Fibroblast of mammary gland (primary cell): Measurements from ENCODE around the gene INSIG2.

ENCODE experiments used
- DNase-seq: peaks from one replicate; pipeline ENCODE4 v3.0.0-alpha.2; 2010; ENCODE audit warnings: low read depth
- H3K4me3 ChIP-seq: 2 replicates; pipeline ENCODE4 v1.5.1; 2011; ENCODE audit warnings: low read depth, mild to moderate bottlenecking, low read length, moderate library complexity; ENCODE audit not compliant: control insufficient read depth
- CTCF ChIP-seq: conservative IDR thresholded peaks from 2 replicates; pipeline ENCODE4 v1.5.1; 2011; ENCODE audit warnings: low read depth, low read length, inconsistent platforms; ENCODE audit not compliant: control insufficient read depth, insufficient read depth

INSIG2 gene

DNA sequence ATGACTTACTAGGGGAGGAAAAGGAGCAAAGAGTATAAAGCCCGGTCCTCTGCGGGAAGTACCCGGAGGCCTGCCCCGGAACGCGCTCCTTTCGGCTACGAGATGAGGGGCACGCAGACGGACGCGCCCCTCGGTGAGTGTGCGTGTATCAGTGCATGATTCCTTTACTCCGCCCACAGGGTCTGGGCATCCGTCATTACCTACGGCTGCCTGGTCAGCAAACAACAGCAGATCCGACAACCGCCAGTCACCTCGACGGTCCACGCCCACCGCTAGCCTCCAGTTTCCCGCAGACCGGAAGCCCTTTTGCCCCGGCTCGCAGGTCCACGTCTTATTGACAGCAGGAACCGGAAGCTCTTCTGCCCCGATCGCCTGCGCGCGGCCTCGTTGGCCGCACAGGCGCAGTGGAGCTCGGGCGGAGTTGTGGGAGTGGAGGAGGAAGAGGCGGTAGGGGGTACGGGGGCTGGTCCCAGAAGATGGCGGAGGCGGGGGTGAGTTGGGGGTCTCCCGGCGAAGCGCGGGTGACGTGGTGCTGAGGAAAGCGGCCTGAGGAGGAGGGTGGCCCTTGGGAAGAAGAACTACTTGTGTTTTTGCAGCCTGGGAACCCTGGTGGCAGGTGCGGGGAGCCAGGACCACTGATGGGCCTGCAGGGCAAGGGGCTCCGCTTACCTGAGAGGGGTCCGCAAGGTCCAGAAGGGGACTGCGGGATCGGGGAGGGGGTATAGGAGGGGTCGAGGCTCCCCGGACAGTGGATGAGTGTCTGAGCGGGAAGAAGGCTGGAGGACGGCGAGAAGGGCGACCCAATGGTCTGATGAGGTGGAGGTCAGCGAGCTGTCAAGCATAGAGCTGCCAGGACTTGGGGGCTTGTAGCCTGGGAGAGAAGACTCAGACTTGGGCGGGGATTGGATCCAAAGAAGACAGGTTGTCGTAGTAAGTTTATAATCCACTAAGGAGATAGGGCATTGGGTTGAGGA is at the start of gene INSIG2:
INSIG2 (plus strand) TSS at position 421 of the 974 bp plus-strand sequence. CDS start 8,086 bp downstream, outside the sequence.
- no peak for TF ChIP-seq CTCF
- DNase-seq, result peak; percentile 93

GRCh38 chr2:118040891-118041290 is 47.4 kb upstream of the INSIG2 start:
- no peak for DNase-seq
- no peak overlapping the region for H3K4me3 ChIP-seq
- no peak for TF ChIP-seq CTCF

More for the DNA sequence above, at the start of gene INSIG2:
- peak within 1 kb of the TSS; percentile 91 for H3K4me3 ChIP-seq

GRCh38 chr2:118044103-118044716 is 44.1 kb upstream of the INSIG2 start:
- H3K4me3 ChIP-seq, result no peak overlapping the region
- no peak for DNase-seq
- no peak for TF ChIP-seq CTCF

DNA sequence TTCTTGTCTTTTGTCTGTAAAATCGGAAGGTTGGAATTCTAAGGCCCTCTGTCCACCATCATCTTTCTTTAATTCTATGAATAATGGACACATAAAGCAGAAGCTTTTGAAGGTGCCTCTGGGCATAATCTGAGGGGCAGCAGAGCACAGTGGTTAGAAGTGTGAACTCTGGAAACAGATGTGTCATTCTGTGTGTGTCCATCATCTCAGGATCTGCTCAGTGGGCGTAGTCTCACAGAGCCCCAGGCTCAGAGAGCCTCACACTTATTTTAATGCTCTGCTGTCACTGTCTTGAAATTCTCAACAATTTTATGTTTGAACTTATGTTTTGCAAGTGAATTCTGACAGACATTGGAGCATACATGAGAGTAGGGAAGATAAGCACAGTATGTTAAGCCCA is 43.4 kb upstream of the INSIG2 start:
- H3K4me3 ChIP-seq, result no peak overlapping the region
- DNase-seq, result no peak
- TF ChIP-seq CTCF, result no peak

DNA sequence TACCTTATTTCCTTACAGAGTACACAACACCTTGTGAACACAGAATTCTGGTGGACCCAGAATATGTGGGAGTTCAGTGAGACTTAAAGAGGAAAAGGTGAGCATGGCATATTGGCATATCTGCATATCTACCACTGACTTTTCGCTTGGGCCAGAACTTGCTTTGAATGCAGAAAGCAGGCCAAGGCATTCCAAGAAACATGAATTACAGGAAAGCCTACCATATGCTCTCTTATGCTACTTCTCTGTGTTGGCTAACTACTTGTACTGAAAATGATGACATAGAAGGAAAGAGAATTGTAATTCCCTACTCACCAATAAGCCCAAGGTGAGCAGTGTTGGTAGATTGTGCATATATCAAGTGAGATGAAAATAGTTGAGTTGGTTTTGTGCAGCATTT is 43.0 kb upstream of the INSIG2 start:
- H3K4me3 ChIP-seq, result no peak overlapping the region
- TF ChIP-seq CTCF, result no peak
- DNase-seq, result no peak

DNA sequence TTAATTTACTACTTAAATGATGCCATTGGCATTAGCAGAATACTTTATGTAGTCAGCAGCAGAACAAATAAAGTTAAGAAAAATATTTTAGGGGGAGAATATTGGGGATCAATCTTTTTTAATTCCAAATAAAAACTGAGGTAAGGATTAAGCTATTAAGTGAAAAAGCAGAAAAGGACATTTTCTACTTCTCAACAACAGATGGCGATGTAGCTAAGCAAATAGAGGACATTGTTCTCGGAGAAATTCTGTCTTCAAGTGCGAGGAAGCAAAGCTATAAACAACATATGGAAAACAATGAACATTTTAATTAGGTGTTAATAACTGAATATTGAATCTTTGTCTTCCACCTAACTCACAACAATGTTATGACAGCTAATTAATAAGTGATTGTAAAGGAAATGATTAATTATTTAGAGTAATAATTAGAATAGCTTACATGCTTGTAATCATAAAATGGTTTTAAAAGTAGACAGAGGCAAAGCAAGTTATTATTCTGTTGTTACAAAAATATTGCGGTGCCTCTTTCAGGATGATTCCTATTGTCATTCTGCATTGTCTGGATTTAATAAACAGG is 41.5 kb upstream of the INSIG2 start:
- TF ChIP-seq CTCF, result peak; percentile 69
- peak; percentile 67 for DNase-seq
- no peak overlapping the region for H3K4me3 ChIP-seq
